Common myeloid progenitor, CD34-positive (primary cell): ENCODE measurements around the gene HOXA6. TPM values are rescaled to one million over a fixed set of nuclear protein-coding genes. Genes with fewer than 3 reads are reported as not detected.

Experiments used
- CTCF ChIA-PET: fragments of 350-600 bp; sonication (Branson Sonifier 250); formaldehyde crosslinking; loops from one replicate; lab custom pipeline; 2021; ENCODE audit warnings: antibody characterized with exemption; lab: Charles Lee
- POLR2A ChIA-PET: fragments of 350-600 bp; sonication (Branson Sonifier 250); formaldehyde crosslinking; loops from one replicate; lab custom pipeline; 2021; ENCODE audit warnings: antibody characterized with exemption; lab: Charles Lee
- DNase-seq, 3 donors: peaks; one replicate each; pipeline versions ENCODE4 v3.0.0 to v3.0.0-alpha.2; 2013
- H3K27ac ChIP-seq, 2 experiments: 1 replicate in 1 of 2; 2 replicates in 1 of 2; pipeline ENCODE4 v1.7.0; 2013; ENCODE audit warnings: inconsistent platforms in 2 of 2, low read length in 2 of 2, mild to moderate bottlenecking in 2 of 2, low read depth in 1 of 2, moderate library complexity in 1 of 2; ENCODE audit not compliant: severe bottlenecking in 2 of 2, insufficient read depth in 1 of 2, poor library complexity in 1 of 2
- H3K27me3 ChIP-seq, 5 experiments: replicated peaks in 2 of 5; 1 replicate in 3 of 5; 2 replicates in 2 of 5; pipeline versions ENCODE4 v1.6.1 to v1.7.0; 2013; ENCODE audit warnings: low read length in 4 of 5, mild to moderate bottlenecking in 2 of 5, moderate library complexity in 2 of 5, inconsistent platforms in 1 of 5; ENCODE audit not compliant: insufficient read depth in 5 of 5, control insufficient read depth in 4 of 5
- H3K36me3 ChIP-seq, 4 experiments: 1 replicate in 2 of 4; 2 replicates in 2 of 4; pipeline versions ENCODE4 v1.6.1 to v1.7.0; 2013; ENCODE audit warnings: low read length in 3 of 4, control low read depth in 1 of 4, mild to moderate bottlenecking in 1 of 4; ENCODE audit not compliant: control insufficient read depth in 4 of 4, insufficient read depth in 4 of 4
- H3K4me1 ChIP-seq, 4 experiments: 1 replicate in 3 of 4; 2 replicates in 1 of 4; pipeline versions ENCODE4 v1.6.1 to v1.7.1; 2013; ENCODE audit warnings: low read length in 3 of 4, mild to moderate bottlenecking in 3 of 4, control low read depth in 1 of 4, inconsistent platforms in 1 of 4, moderate library complexity in 1 of 4; ENCODE audit not compliant: control insufficient read depth in 4 of 4, insufficient read depth in 4 of 4; ENCODE audit errors: control extremely low read depth in 1 of 4
- H3K4me3 ChIP-seq, 7 experiments: 1 replicate in 4 of 7; 2 replicates in 3 of 7; pipeline versions ENCODE4 v1.5.1 to v1.7.0; 2013; ENCODE audit warnings: mild to moderate bottlenecking in 7 of 7, low read length in 6 of 7, moderate library complexity in 6 of 7, inconsistent platforms in 2 of 7, low read depth in 2 of 7, control low read depth in 1 of 7; ENCODE audit not compliant: insufficient read depth in 4 of 7, control insufficient read depth in 1 of 7; ENCODE audit errors: extremely low read depth in 1 of 7
- H3K9me3 ChIP-seq, 5 experiments: 1 replicate in 4 of 5; 2 replicates in 1 of 5; pipeline versions ENCODE4 v1.6.1 to v1.7.1; 2013; ENCODE audit warnings: low read length in 4 of 5, mild to moderate bottlenecking in 2 of 5, inconsistent platforms in 1 of 5, low read depth in 1 of 5, moderate library complexity in 1 of 5; ENCODE audit not compliant: control insufficient read depth in 4 of 5, insufficient read depth in 2 of 5; ENCODE audit errors: control extremely low read depth in 1 of 5
- WGBS: methylation state at CpG from one replicate; pipeline ENCODE4 v1.1.5; 2013; ENCODE audit not compliant: insufficient coverage; 5-methylcytosine and 5-hydroxymethylcytosine counted together
- polyA plus RNA-seq: library from polyadenylated mRNA; unstranded; fragments of 120-200 nt; gene quantifications from one replicate; pipeline ENCODE4 v1.2.1, GENCODE V29; 2013

The HOXA6 gene
- 23.5 TPM for polyA plus RNA-seq

DNA sequence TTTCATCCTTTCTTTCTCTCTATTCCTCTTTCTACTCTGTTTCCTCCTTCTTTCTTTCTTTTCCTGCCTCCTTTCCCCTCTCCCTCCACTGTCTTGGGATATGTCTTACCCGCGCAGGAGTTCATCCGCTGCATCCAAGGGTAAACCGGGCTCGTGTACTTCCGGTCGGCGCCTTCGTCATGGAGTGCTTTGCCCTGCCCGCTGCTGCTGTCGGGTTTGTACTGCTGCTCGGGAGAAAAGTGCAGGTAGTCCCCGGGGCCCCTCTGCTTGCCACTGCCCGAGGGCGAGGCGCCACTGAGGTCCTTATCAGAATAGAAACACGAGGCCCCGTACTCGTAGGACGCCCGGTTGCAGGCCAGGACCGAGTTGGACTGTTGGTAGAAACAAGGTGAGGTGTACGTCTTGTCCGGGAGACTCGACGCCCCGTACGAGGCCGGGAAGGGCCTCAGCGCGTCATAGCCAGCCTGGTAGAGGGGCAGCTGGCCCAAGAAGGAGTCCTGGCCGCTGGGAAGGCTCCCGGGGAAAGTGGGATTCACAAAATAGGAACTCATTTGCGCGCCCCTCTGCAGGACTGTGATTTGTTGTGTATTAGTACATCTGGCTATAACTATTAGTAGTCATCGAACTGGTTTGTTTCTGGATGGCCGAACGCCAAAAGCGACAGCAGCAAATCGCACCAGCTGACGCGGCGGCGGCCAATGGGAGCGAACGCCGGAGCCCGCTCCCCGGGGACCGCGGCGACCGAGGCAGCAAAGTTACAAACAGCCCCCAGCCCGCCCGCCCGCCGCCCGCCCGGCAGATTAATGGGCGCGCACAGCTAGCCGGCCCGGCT lies at the start of gene HOXA6:
Gene HOXA6 (minus strand): TSS at position 576 of the 832 bp plus-strand sequence. CDS start 25 bp downstream, at position 551.
- peak in 2 of 3 donors; percentile 66 to 68 for DNase-seq
- Histone ChIP-seq H3K4me3 (peak within 1 kb of the TSS; percentile 22 to 100 (median 91)), H3K27me3 (no peaks in the 10 kb centered on the region), H3K36me3 (peaks cover 2 to 70% (median 32%) of the 10 kb centered on the region in 4 experiments), H3K27ac (peak within 1 kb of the TSS in 1 of 2 experiments; percentile 96), H3K4me1 (peaks cover 5 to 67% (median 63%) of the 10 kb centered on the region in 4 experiments), H3K9me3 (peaks cover 0 to 4% (median 0%) of the 10 kb centered on the region in 5 experiments)
- ChIA-PET POLR2A (interaction anchor here (1.5 kb wide), 1 partner anchor 16 kb away, joined by 6 read pairs; no protein-coding TSS in a partner anchor), CTCF (interaction anchor here (0.8 to 9.1 kb wide), 9 partner anchors 11 to 778 kb away, joined by 3 to 87 read pairs (median 12); no protein-coding TSS in a partner anchor)
- 10% methylated on average over 46 of the region's 63 CpGs for WGBS

DNA sequence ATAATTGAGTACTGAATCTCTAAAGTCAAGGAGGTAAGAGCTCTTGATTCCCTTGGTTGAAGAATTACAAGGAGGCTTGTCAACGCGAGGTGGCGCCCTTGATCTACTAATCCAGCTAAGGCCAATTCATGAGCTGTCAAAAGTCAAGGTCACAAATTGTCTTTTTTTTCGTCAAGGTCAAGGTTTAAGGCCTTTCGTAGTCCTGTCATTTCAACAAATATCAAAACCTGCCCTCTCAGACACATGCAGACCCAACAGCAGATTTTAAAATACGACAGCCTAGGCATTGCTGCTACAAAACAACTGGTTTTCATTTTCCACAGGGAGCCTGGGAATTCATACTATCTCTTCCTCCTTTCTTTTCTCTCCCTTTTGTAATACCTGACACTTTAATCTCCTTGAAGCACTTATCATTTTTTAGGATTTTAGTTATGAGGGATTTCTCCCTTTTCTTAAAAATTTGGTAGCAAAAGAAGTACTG lies 48.8 kb upstream of the HOXA6 start:
- POLR2A ChIA-PET = interaction anchor here (0.5 kb wide), 1 partner anchor 1004 kb away, joined by 3 read pairs; no protein-coding TSS in a partner anchor
- no peak overlapping the region for H3K4me3 ChIP-seq
- peaks cover 42 to 99% (median 72%) of the 10 kb centered on the region in 5 experiments for H3K27me3 ChIP-seq
- WGBS = 2% methylated on average over 6 of the region's 6 CpGs
- no peak overlapping the region for H3K27ac ChIP-seq
- CTCF ChIA-PET = interaction anchor here (0.6 to 2.5 kb wide), 29 partner anchors 10 to 901 kb away, joined by 3 to 38 read pairs (median 4); no protein-coding TSS in a partner anchor
- no peaks in the 10 kb centered on the region for H3K36me3 ChIP-seq
- peaks cover 0 to 47% (median 36%) of the 10 kb centered on the region in 4 experiments for H3K4me1 ChIP-seq
- no peaks in the 10 kb centered on the region for H3K9me3 ChIP-seq
- peak; percentile 83 to 90 (median 89) for DNase-seq

DNA sequence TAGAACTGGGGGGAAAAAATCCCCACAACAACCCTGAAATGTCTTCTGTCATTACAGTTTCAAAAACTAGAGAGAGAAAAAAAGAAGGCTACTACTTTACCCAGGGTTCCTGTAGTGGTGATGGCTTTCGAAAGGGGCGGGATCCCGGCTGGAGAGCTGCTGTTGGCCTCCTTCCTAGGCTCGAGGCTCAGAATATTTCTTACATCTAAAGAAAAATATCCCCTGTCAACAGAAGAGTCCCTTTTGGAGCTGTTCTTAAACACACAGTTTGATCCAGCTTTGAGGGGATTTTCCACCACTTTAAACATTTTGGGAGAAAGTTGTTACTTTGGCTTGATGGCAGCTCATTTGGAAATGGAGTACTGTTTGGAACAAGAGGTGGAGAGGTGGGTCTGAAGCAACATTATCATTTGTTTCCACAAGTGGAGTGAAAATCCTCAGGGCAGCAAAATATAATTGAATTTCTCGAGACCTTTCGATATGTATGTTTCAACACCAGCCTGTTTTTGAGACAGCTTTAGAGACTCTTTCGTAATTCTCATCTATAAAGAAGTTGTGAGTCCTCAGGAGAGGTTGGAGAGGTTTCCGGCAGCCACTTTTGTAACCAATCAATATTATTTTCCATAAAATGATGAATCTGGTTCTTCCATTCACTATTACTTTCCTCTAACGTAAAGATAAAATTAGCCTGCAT lies 47.3 kb upstream of the HOXA6 start:
- no peak overlapping the region for H3K4me3 ChIP-seq
- WGBS = 48% methylated on average over 4 of the region's 9 CpGs
- POLR2A ChIA-PET = no interaction called here

DNA sequence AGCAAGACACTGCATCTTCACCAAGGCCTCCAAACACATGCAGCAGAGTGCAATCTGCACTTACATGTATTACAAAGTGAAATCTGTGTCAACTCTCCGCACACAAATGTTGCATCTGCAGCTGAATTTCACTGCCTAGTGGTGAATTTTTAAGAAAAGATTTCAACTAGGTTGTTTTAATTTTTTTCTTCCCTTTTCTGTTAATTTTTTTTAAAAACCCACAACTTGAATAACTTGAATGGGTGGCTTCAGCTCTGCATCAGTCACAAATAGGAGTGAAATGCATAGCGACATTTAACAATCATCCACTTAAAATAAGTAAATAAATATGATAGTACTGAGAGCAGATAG lies 46.4 kb upstream of the HOXA6 start:
- CTCF ChIA-PET = interaction anchor here (1.2 to 1.9 kb wide), 3 partner anchors 9 to 591 kb away, joined by 3 to 6 read pairs (median 4); no protein-coding TSS in a partner anchor
- no peak overlapping the region for H3K27ac ChIP-seq
- POLR2A ChIA-PET = no interaction called here
- WGBS = 20% methylated on average over 1 of the region's 2 CpGs
- H3K4me3 ChIP-seq = no peak overlapping the region
- H3K27me3 ChIP-seq = peaks cover 40 to 100% (median 80%) of the 10 kb centered on the region in 5 experiments
- H3K9me3 ChIP-seq = no peaks in the 10 kb centered on the region
- H3K36me3 ChIP-seq = no peaks in the 10 kb centered on the region
- DNase-seq = peak in 1 of 3 donors; percentile 46
- H3K4me1 ChIP-seq = peaks cover 0 to 29% (median 25%) of the 10 kb centered on the region in 4 experiments

More for the DNA sequence above, 47.3 kb upstream of the HOXA6 start:
- CTCF ChIA-PET = interaction anchor here (0.7 to 2.5 kb wide), 15 partner anchors 8 to 826 kb away, joined by 3 to 38 read pairs (median 4); no protein-coding TSS in a partner anchor
- Histone ChIP-seq H3K4me1 (peaks cover 0 to 32% (median 23%) of the 10 kb centered on the region in 4 experiments), H3K27ac (no peak overlapping the region), H3K36me3 (no peaks in the 10 kb centered on the region), H3K9me3 (no peaks in the 10 kb centered on the region), H3K27me3 (peaks cover 40 to 99% (median 75%) of the 10 kb centered on the region in 5 experiments)
- no peak for DNase-seq

DNA sequence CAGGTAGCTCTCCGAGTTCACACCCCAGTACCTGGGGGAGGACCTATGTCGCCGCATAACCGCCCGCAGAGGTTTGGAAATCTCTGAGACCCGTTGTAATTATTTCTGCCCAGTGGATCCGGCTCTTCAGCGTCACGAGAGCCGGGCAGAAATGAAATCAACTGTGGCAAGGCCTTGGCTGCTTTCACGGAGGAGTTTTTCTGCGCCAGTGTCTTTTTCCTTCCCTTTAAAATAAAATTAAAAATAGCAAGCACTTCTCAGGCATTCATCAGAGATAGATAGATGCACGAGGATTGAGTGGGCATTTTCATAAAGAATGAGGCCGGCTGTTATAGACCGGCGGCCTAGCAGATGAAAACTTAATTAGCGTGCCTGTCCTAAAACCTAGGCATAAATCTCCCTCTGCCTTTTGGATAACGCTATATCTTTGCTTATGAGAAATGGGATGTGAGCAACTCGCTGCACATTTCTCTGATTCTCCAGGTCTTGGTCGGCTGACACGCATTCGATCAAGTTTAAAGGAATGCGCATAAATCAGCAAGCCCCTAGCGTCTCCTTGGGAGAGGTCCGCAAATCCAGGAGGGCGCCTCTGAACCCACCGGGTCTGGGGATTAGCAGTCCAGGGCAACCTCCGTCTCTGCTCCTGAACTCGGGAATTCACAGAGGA lies 45.9 kb upstream of the HOXA6 start:
- CTCF ChIA-PET = interaction anchor here (1.9 kb wide), 1 partner anchor 16 kb away, joined by 6 read pairs; no protein-coding TSS in a partner anchor
- Histone ChIP-seq H3K27ac (no peak overlapping the region), H3K9me3 (no peaks in the 10 kb centered on the region), H3K4me3 (peak overlapping the region in 1 of 7 experiments; percentile 56), H3K4me1 (peaks cover 0 to 31% (median 28%) of the 10 kb centered on the region in 4 experiments), H3K27me3 (peaks cover 40 to 100% (median 78%) of the 10 kb centered on the region in 5 experiments), H3K36me3 (no peaks in the 10 kb centered on the region)
- no peak for DNase-seq
- POLR2A ChIA-PET = no interaction called here
- WGBS = 11% methylated on average over 26 of the region's 29 CpGs
